ENCODE results near the gene EMP1.
A peak's percentile ranks its signal among the peaks of the same experiment; 100 is the strongest.

The EMP1 gene

GRCh38 chr12:13173012-13173932 lies 23.3 kb upstream of the EMP1 start:
- peak; percentile 41 for DNase-seq

- DNase-seq: no peak
Observed at GRCh38 chr12:13175499-13175898, 21.0 kb upstream of the EMP1 start.

- DNase-seq: no peak
Observed at GRCh38 chr12:13176256-13176655, 20.3 kb upstream of the EMP1 start.

- DNase-seq: no peak
Observed at GRCh38 chr12:13177373-13177772, 19.2 kb upstream of the EMP1 start.

GRCh38 chr12:13177906-13178305 lies 18.6 kb upstream of the EMP1 start:
- DNase-seq: no peak

- DNase-seq: no peak
Observed at GRCh38 chr12:13178568-13179210, 17.8 kb upstream of the EMP1 start.

GRCh38 chr12:13179211-13180074 lies 17.1 kb upstream of the EMP1 start:
- DNase-seq: peak; percentile 82

GRCh38 chr12:13181375-13182070 lies 15.0 kb upstream of the EMP1 start:
- no peak for DNase-seq

- no peak for DNase-seq
Observed at GRCh38 chr12:13182881-13183280, 13.6 kb upstream of the EMP1 start.

- DNase-seq: no peak
Observed at GRCh38 chr12:13183620-13184019, 12.9 kb upstream of the EMP1 start.

- DNase-seq: no peak
Observed at GRCh38 chr12:13186302-13186701, 10.2 kb upstream of the EMP1 start.

- no peak for DNase-seq
Observed at GRCh38 chr12:13187399-13187798, 9.1 kb upstream of the EMP1 start.

- no peak for DNase-seq
Observed at GRCh38 chr12:13189264-13189663, 7.3 kb upstream of the EMP1 start.

- no peak for DNase-seq
Observed at GRCh38 chr12:13190275-13190674, 6.3 kb upstream of the EMP1 start.

- no peak for DNase-seq
Observed at GRCh38 chr12:13192719-13193118, 3.8 kb upstream of the EMP1 start.

- no peak for DNase-seq
Observed at GRCh38 chr12:13193505-13194231, 2.9 kb upstream of the EMP1 start.

GRCh38 chr12:13194401-13195110 lies 2.0 kb upstream of the EMP1 start:
- no peak for DNase-seq

- DNase-seq: no peak
Observed at GRCh38 chr12:13195250-13195649, 1.3 kb upstream of the EMP1 start.

GRCh38 chr12:13195785-13196129 lies 769 bp upstream of the EMP1 start:
- no peak for DNase-seq

- DNase-seq: no peak
Observed at GRCh38 chr12:13197032-13197431, 506 bp downstream of the EMP1 start.

GRCh38 chr12:13197526-13198143 lies 1.1 kb downstream of the EMP1 start:
- DNase-seq: no peak
